Embryonic facial prominence (tissue), 1 donor: Measurements from ENCODE around the gene CYP46A1.

ENCODE experiments used
- DNase-seq: peaks from one replicate; pipeline ENCODE4 v3.0.0-alpha.2; 2016; ENCODE audit errors: extremely low spot score

CYP46A1 gene

GRCh38 chr14:99688210-99688581 lies 4.1 kb downstream of the CYP46A1 start:
- DNase-seq: no peak

GRCh38 chr14:99688629-99689028 lies 4.5 kb downstream of the CYP46A1 start:
- DNase-seq: no peak

DNA sequence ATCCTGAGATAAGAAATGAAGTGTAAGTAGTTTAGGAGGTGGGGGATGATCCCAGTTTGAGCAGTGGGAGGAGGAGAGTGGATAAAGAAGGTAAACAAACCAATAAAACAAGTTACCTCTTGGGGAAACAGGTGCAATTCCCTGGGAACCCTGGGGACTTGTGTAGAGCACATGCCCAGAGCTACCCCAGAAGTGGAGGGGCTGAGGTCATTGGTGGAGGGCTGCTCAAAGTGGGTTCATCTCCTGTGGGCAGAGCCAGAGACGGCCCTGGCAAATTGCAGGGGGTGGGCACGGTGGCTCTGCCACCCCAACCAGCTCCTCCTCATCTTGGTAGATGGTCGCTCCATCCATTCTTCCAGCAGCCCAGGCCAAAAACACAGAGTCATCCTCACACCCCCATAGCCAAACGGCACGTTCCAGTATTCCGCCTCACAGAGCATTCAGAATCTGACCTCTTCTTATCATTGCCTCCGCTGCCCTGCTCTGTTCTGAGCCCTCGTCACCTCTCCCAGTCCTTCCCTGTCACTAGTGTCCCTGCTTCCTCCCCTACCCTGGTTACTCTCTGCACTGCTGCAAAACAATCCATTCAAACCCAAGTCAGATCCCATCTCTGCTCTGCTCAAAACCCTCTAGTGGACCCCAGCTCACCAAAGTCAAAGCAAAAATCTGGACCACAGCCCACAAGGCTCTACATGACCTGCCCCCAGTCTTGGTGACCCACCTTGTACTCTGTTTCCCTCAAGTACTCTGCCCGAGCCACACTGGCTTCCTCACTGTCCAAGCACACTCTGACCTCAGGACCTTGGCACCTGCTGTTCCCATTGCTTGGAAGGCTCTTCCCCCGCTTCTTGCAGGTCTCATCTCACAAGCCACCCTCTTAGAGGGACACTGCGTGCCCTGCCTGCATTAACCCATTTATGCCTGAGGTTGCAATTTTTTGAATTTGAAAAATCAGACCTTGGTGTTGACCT lies 5.5 kb downstream of the CYP46A1 start:
- no peak for DNase-seq

GRCh38 chr14:99690636-99691035 lies 6.5 kb downstream of the CYP46A1 start:
- DNase-seq: no peak

DNA sequence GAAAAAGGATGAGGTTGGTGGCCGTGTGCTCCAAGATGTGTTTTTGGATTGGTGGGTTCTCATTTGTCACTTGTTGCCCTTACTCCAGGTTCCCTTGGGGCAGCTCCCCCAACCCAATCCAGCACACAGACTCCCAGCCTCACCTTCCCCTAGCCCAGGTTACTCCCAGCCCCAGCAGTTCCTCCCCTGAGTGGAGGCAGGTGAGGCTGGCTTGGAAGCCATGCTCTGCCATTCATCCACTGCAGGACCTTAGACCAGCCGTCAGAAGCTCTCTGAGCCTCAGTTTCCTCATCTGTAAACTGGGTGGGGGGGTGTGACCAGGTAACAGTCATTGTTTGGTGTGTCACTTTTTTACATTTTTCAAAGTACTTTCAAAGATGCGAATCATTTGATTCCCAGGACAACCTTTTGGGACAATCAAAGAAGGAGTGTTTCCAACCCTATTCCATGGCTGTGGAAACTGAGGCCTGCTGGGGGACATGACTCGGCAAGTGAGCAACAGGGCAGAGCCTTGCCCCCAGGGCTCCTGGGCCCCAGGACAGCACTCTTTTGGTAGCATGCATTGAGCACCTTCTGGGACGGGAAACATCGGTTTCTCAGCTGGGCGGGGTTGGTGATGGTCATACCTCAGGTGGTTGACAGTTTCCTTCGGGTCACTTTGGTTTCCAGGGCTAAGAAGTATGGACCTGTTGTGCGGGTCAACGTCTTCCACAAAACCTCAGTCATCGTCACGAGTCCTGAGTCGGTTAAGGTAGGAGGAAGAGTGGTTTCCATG lies 7.2 kb downstream of the CYP46A1 start:
- no peak for DNase-seq

GRCh38 chr14:99693918-99694317 lies 9.8 kb downstream of the CYP46A1 start:
- DNase-seq: no peak

DNA sequence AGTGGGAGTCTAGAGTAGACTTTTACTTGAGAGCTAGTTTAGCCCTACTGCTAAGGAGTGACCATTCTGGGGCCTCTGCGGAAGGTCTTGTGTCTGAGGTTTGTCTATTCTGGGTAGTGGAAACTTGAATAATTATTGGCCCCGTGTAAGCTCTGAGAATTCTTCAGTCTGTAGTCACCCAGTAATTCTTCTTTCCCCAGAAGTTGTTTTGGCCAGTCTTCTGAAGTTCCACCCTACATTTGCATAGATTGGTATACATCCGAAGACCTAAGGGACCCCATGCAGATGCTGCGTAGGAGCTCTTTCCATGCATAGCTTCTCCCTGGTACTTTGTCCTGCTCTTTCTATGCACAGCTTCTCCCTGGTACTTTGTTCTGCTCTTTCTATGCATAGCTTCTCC lies 12.8 kb downstream of the CYP46A1 start:
- DNase-seq: no peak

DNA sequence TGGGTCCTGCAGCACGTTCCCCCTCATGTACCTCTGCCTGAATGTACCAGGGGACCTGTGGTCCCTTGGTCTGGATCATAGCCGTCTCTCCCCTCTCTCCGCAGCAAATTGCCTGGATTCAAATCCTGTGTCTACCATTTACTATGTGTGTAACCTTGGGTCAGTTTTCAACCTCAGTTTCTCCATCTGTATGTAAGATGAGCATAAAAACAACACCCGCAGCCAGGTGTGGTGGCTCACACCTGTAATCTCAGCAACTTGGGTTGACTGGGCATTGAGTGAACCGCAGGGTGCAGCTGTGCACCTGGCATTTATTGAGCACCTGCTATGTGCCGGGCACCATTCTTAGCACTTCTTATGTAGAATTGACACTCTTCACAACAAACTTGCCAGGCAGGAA lies 14.1 kb downstream of the CYP46A1 start:
- no peak for DNase-seq

GRCh38 chr14:99698642-99699041 lies 14.5 kb downstream of the CYP46A1 start:
- no peak for DNase-seq

GRCh38 chr14:99699085-99699760 lies 15.1 kb downstream of the CYP46A1 start:
- no peak for DNase-seq

- DNase-seq: no peak
These were observed 15.8 kb downstream of the CYP46A1 start for GRCh38 chr14:99699861-99700260.

- no peak for DNase-seq
These were observed 16.3 kb downstream of the CYP46A1 start for GRCh38 chr14:99700379-99700778.

- no peak for DNase-seq
These were observed 17.2 kb downstream of the CYP46A1 start for GRCh38 chr14:99701260-99701659.

DNA sequence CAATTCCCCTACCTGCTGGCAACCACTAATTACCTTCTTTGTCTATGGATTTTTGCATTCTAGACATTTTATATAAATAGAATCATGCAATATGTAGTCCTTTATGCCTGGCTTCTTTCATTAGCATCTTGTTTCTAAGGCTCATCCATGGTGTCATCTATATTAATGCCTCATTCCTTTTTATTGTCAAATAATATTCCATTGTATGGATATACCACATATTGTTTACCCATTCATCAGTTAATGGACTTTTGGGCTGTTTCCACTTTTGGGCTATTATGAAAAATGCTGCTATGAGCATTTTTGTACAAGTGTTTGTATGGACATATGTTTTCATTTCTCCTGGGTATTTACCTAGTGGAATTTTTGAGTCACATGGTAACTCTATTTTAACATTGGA lies 18.0 kb downstream of the CYP46A1 start:
- DNase-seq: no peak

DNA sequence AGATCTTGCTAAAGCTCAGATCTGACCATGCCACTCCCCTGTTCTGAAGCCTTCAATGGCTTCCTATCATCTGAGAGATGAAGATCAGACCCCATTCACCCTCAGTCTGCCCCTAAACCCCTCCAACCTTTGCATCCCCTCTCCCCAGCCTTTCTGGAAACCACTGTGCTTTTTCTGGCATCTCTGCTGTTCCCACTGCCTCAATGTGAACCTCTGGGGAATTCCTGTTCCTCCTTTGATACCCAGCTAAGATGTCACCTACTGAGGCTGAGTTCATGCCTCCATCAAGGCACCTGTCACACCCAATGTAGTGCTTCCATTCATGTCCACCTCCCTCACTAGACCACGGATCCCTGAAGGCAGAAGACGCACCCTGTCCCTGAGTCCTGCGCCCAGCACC lies 19.3 kb downstream of the CYP46A1 start:
- no peak for DNase-seq

GRCh38 chr14:99704037-99704436 lies 19.9 kb downstream of the CYP46A1 start:
- DNase-seq: no peak

DNA sequence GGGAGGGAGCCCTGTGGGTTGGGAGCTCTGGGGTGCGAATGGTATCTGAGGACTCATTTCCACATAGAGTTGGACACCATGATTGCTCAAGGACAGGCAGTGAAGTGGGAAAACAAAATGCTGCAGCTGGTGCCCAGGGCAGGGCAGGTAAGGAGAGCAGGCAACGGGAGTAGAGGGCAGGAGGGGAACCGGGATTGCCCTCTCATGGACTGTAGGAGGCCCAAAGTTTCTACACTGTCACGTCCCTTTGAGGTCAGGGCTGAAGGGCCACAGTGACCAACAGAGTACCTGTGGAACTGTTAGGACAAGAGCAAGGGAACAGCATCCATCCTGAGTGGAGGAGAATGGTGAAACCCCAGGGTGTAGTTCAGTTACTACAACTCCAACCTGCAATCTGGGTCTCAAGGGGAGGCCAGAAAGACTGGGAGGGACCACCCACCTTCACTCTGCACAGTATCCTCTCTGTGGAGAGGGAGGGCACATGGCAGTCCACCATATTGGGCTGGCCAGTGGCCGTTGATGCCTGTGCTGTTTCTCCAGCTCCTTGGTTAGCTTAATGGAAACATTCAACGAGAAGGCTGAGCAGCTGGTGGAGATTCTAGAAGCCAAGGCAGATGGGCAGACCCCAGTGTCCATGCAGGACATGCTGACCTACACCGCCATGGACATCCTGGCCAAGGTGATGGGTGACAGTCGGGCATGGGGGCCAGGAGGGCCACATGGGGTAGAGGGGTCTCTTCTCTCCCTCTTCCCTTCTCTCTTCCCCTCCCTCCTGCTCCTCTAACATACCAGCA lies 22.2 kb downstream of the CYP46A1 start:
- no peak for DNase-seq

- no peak for DNase-seq
These were observed 23.3 kb downstream of the CYP46A1 start for GRCh38 chr14:99707420-99707819.

- DNase-seq: no peak
These were observed 23.8 kb downstream of the CYP46A1 start for GRCh38 chr14:99707921-99708320.

- DNase-seq: no peak
These were observed 24.4 kb downstream of the CYP46A1 start for GRCh38 chr14:99708449-99708848.

DNA sequence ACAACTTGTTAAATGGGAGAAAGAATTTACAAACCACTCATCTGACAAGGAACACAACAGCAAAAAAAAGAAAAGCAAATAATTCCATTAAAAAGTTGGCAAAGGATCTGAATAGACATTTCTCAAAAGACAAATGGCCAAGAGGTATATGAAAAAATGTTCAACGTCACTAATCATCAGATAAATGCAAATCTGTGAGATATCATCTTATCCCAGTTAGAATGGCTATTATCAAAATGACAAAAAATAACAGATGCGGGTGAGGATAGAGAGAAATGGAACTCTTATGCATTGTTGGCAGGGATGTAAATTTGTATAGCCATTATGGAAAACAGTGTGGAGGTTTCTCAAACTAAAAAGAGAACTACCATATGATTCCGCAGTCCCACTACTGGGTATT lies 29.9 kb downstream of the CYP46A1 start:
- no peak for DNase-seq
